Measurements from ENCODE around the gene TMEM26.
A peak's percentile ranks its signal among the peaks of the same experiment; 100 is the strongest.

Gene TMEM26

DNA sequence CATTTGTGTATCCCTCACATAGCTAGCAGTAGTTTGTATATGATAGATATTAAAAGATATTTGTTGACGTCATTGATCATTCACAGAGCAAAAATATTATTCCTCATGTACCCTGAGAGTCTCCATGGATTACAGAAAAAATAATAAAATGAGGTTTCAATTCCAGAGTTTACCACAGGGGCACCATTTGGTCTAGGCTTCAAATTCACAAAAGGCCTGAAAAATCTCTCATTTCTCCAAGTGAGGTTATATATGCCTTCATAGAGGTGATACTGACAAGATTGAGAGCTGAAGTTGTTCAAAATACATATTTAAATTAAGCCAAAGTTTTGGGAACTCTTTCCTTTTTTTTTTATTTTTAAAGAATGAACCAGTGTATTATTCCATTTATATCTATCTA, 52.7 kb downstream of the TMEM26 start:
- WGBS: no CpG with 5 or more reads among the region's 1 CpG
- no peak overlapping the region for H2BK5ac ChIP-seq (ENCODE audit: low read depth, low read length, poor library complexity, severe bottlenecking)
- H3K4ac ChIP-seq (ENCODE audit: low read depth in 1 of 2, low read length in 2 of 2): no peak overlapping the region
- no peak overlapping the region for H4K8ac ChIP-seq (ENCODE audit: low read length)
- no peaks in the 10 kb centered on the region for H3K27me3 ChIP-seq (ENCODE audit: control insufficient read depth in 1 of 2, insufficient read depth in 1 of 2, low read length in 2 of 2)
- H3K14ac ChIP-seq (ENCODE audit: low read length in 2 of 2): no peak overlapping the region
- DNase-seq: no peak
- H3K36me3 ChIP-seq (ENCODE audit: control insufficient read depth in 1 of 2, insufficient read depth in 2 of 2, low read depth in 1 of 2, low read length in 2 of 2): no peaks in the 10 kb centered on the region
- no peak overlapping the region for H3K4me3 ChIP-seq (ENCODE audit: insufficient read depth in 1 of 2, low read depth in 1 of 2, low read length in 2 of 2)
- no peak overlapping the region for H4K91ac ChIP-seq (ENCODE audit: low read length)
- H3K4me1 ChIP-seq (ENCODE audit: control insufficient read depth, insufficient read depth, low read depth, low read length): no peaks in the 10 kb centered on the region
- H3K9me3 ChIP-seq (ENCODE audit: control insufficient read depth, low read length): no peaks in the 10 kb centered on the region
- H3K27ac ChIP-seq (ENCODE audit: low read length, poor library complexity, severe bottlenecking): no peak overlapping the region
- H2BK15ac ChIP-seq (ENCODE audit: low read depth, poor library complexity, severe bottlenecking): no peak overlapping the region
- no peak overlapping the region for H2AK5ac ChIP-seq (ENCODE audit: low read length, severe bottlenecking)
- no peak overlapping the region for H2AFZ ChIP-seq (ENCODE audit: low read depth, low read length)
- no peak overlapping the region for H3K18ac ChIP-seq (ENCODE audit: low read depth in 1 of 2, low read length in 2 of 2)
- no peak overlapping the region for H2BK120ac ChIP-seq (ENCODE audit: low read depth, low read length)
- no peak overlapping the region for H3K9ac ChIP-seq (ENCODE audit: low read length)
- H3K79me1 ChIP-seq (replicated peaks; ENCODE audit: low read length, poor library complexity, severe bottlenecking): no peaks in the 10 kb centered on the region
- no peak overlapping the region for H2BK12ac ChIP-seq (ENCODE audit: low read length in 2 of 2)
- H3K23ac ChIP-seq (ENCODE audit: low read length in 2 of 2): no peak overlapping the region
- no peak overlapping the region for H3K4me2 ChIP-seq (ENCODE audit: low read length, poor library complexity, severe bottlenecking)

- no peaks in the 10 kb centered on the region for H3K9me3 ChIP-seq (ENCODE audit: control insufficient read depth, low read length)
- no peak for DNase-seq
- H3K79me1 ChIP-seq (replicated peaks; ENCODE audit: low read length, poor library complexity, severe bottlenecking): no peaks in the 10 kb centered on the region
- no peaks in the 10 kb centered on the region for H3K4me1 ChIP-seq (ENCODE audit: control insufficient read depth, insufficient read depth, low read depth, low read length)
- no peak overlapping the region for H2BK120ac ChIP-seq (ENCODE audit: low read depth, low read length)
- no peak overlapping the region for H3K27ac ChIP-seq (ENCODE audit: low read length, poor library complexity, severe bottlenecking)
- H4K91ac ChIP-seq (ENCODE audit: low read length): no peak overlapping the region
- H3K23ac ChIP-seq (ENCODE audit: low read length in 2 of 2): no peak overlapping the region
- no peaks in the 10 kb centered on the region for H3K36me3 ChIP-seq (ENCODE audit: control insufficient read depth in 1 of 2, insufficient read depth in 2 of 2, low read depth in 1 of 2, low read length in 2 of 2)
- no peak overlapping the region for H3K4me3 ChIP-seq (ENCODE audit: insufficient read depth in 1 of 2, low read depth in 1 of 2, low read length in 2 of 2)
- H3K4ac ChIP-seq (ENCODE audit: low read depth in 1 of 2, low read length in 2 of 2): peak overlapping the region in 1 of 2 experiments; percentile 24
- no peak overlapping the region for H3K4me2 ChIP-seq (ENCODE audit: low read length, poor library complexity, severe bottlenecking)
- H2AFZ ChIP-seq (ENCODE audit: low read depth, low read length): no peak overlapping the region
- no peak overlapping the region for H2AK5ac ChIP-seq (ENCODE audit: low read length, severe bottlenecking)
- H2BK15ac ChIP-seq (ENCODE audit: low read depth, poor library complexity, severe bottlenecking): no peak overlapping the region
- H4K8ac ChIP-seq (ENCODE audit: low read length): no peak overlapping the region
- H3K9ac ChIP-seq (ENCODE audit: low read length): peak overlapping the region; percentile 28
- H3K14ac ChIP-seq (ENCODE audit: low read length in 2 of 2): no peak overlapping the region
- no peak overlapping the region for H3K18ac ChIP-seq (ENCODE audit: low read depth in 1 of 2, low read length in 2 of 2)
- H2BK12ac ChIP-seq (ENCODE audit: low read length in 2 of 2): no peak overlapping the region
- H2BK5ac ChIP-seq (ENCODE audit: low read depth, low read length, poor library complexity, severe bottlenecking): no peak overlapping the region
- H3K27me3 ChIP-seq (ENCODE audit: control insufficient read depth in 1 of 2, insufficient read depth in 1 of 2, low read length in 2 of 2): no peaks in the 10 kb centered on the region
Observed at GRCh38 chr10:61399406-61399805, 53.8 kb downstream of the TMEM26 start.

DNA sequence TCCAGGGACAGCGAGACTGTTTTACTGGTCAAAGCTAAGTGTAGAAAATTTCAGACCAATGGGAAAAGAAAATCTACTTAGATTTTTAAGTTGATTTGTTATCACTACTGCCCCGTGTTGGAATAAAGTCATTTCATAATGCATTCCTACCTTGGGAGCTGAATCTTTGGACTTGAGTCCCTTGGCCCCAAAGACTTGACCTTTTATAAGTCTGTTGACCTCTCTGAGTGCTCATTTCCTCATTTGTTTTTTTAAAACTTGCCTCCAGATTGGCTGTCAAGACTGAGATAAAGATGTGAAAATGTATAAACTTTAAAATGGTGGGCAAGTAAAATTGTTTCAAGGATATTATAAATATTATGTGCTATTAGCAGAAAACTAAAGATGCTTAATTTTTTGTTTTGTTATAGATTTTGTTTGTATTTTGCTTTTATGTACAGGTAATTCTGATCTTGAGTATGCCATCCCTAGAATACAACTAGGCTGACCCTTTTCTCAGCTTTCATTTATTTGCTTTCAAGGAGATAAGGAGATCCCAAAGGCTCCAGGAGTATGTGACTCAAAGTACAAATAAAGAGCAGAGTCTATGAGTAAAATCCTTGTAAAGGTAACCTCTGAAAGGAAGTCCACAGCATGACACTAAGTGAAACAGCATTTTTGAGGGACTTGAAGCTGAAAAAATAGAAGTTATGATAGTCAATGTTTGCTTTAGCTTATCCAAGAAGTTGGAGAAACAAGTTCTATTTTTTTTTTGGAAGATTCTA, 54.6 kb downstream of the TMEM26 start:
- no peak for DNase-seq
- Histone ChIP-seq H2AK5ac (ENCODE audit: low read length, severe bottlenecking) (no peak overlapping the region), H4K8ac (ENCODE audit: low read length) (no peak overlapping the region), H4K91ac (ENCODE audit: low read length) (no peak overlapping the region), H2BK12ac (ENCODE audit: low read length in 2 of 2) (no peak overlapping the region), H3K4ac (ENCODE audit: low read depth in 1 of 2, low read length in 2 of 2) (no peak overlapping the region), H3K4me1 (ENCODE audit: control insufficient read depth, insufficient read depth, low read depth, low read length) (no peaks in the 10 kb centered on the region), H2AFZ (ENCODE audit: low read depth, low read length) (no peak overlapping the region), H3K4me2 (ENCODE audit: low read length, poor library complexity, severe bottlenecking) (no peak overlapping the region), H3K36me3 (ENCODE audit: control insufficient read depth in 1 of 2, insufficient read depth in 2 of 2, low read depth in 1 of 2, low read length in 2 of 2) (no peaks in the 10 kb centered on the region), H2BK5ac (ENCODE audit: low read depth, low read length, poor library complexity, severe bottlenecking) (no peak overlapping the region), H3K18ac (ENCODE audit: low read depth in 1 of 2, low read length in 2 of 2) (peak overlapping the region in 1 of 2 experiments; percentile 70), H3K4me3 (ENCODE audit: insufficient read depth in 1 of 2, low read depth in 1 of 2, low read length in 2 of 2) (peak overlapping the region in 1 of 2 experiments; percentile 69), H3K79me1 (replicated peaks; ENCODE audit: low read length, poor library complexity, severe bottlenecking) (no peaks in the 10 kb centered on the region), H3K9me3 (ENCODE audit: control insufficient read depth, low read length) (no peaks in the 10 kb centered on the region), H3K14ac (ENCODE audit: low read length in 2 of 2) (no peak overlapping the region), H3K9ac (ENCODE audit: low read length) (peak overlapping the region; percentile 87), H3K27me3 (ENCODE audit: control insufficient read depth in 1 of 2, insufficient read depth in 1 of 2, low read length in 2 of 2) (no peaks in the 10 kb centered on the region), H3K27ac (ENCODE audit: low read length, poor library complexity, severe bottlenecking) (no peak overlapping the region), H2BK120ac (ENCODE audit: low read depth, low read length) (no peak overlapping the region), H2BK15ac (ENCODE audit: low read depth, poor library complexity, severe bottlenecking) (no peak overlapping the region), H3K23ac (ENCODE audit: low read length in 2 of 2) (no peak overlapping the region)
- WGBS: 49% methylated on average over 2 of the region's 2 CpGs

GRCh38 chr10:61397175-61397986, 55.8 kb downstream of the TMEM26 start:
- peak overlapping the region in 1 of 2 experiments; percentile 69 for H3K4me3 ChIP-seq (ENCODE audit: insufficient read depth in 1 of 2, low read depth in 1 of 2, low read length in 2 of 2)
- no peaks in the 10 kb centered on the region for H3K9me3 ChIP-seq (ENCODE audit: control insufficient read depth, low read length)
- H3K18ac ChIP-seq (ENCODE audit: low read depth in 1 of 2, low read length in 2 of 2): no peak overlapping the region
- DNase-seq: peak; percentile 68
- no peak overlapping the region for H4K8ac ChIP-seq (ENCODE audit: low read length)
- H2BK120ac ChIP-seq (ENCODE audit: low read depth, low read length): peak overlapping the region; percentile 34
- no peak overlapping the region for H3K27ac ChIP-seq (ENCODE audit: low read length, poor library complexity, severe bottlenecking)
- no peak overlapping the region for H2BK15ac ChIP-seq (ENCODE audit: low read depth, poor library complexity, severe bottlenecking)
- H3K79me1 ChIP-seq (replicated peaks; ENCODE audit: low read length, poor library complexity, severe bottlenecking): no peaks in the 10 kb centered on the region
- no peak overlapping the region for H2AFZ ChIP-seq (ENCODE audit: low read depth, low read length)
- peak overlapping the region; percentile 87 for H3K9ac ChIP-seq (ENCODE audit: low read length)
- no peak overlapping the region for H2BK5ac ChIP-seq (ENCODE audit: low read depth, low read length, poor library complexity, severe bottlenecking)
- peak overlapping the region; percentile 47 for H3K4me2 ChIP-seq (ENCODE audit: low read length, poor library complexity, severe bottlenecking)
- H4K91ac ChIP-seq (ENCODE audit: low read length): no peak overlapping the region
- no peaks in the 10 kb centered on the region for H3K4me1 ChIP-seq (ENCODE audit: control insufficient read depth, insufficient read depth, low read depth, low read length)
- WGBS: 93% methylated on average over 4 of the region's 7 CpGs
- no peak overlapping the region for H2AK5ac ChIP-seq (ENCODE audit: low read length, severe bottlenecking)
- no peaks in the 10 kb centered on the region for H3K36me3 ChIP-seq (ENCODE audit: control insufficient read depth in 1 of 2, insufficient read depth in 2 of 2, low read depth in 1 of 2, low read length in 2 of 2)
- no peak overlapping the region for H2BK12ac ChIP-seq (ENCODE audit: low read length in 2 of 2)
- H3K23ac ChIP-seq (ENCODE audit: low read length in 2 of 2): no peak overlapping the region
- H3K14ac ChIP-seq (ENCODE audit: low read length in 2 of 2): no peak overlapping the region
- no peaks in the 10 kb centered on the region for H3K27me3 ChIP-seq (ENCODE audit: control insufficient read depth in 1 of 2, insufficient read depth in 1 of 2, low read length in 2 of 2)
- H3K4ac ChIP-seq (ENCODE audit: low read depth in 1 of 2, low read length in 2 of 2): no peak overlapping the region
